ENCODE results near the gene ITPKB.

ITPKB gene

DNA sequence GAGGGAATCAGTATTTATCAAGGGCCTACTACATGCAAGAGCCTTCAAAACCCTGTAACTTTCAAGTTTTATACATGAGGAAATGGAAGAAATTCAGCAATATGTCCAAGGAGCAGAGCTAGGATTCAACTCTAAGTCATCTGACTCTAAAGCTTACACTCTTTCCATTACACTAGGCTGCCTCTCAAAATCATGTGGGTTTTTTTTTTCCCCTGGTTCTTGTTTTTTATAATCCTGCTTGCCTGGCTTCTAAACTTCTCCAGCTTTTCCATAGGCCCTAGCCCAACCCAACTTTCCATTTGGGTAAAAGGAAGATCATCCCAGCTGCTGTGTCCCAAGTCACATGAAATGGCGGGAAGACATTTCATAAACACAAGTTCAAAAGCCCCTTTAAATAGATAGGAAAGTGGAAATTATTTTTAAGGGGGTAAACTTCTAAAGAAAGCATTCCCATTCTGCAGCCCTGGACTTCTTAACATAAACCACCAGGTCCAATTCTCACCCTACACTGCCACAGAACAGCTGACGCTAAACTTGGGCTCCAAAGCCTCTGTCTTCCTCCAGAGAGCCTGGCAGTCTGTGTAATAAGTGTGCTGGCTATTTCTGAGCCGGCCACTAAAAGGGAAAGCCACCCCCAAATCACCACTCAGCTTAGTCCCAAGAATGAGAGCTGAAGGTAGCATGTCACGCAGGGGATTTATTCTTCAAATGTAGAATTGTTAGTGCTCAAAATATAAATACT lies 46.9 kb downstream of the ITPKB start:
- TF ChIP-seq GABPA (IDR thresholded peaks at IDR 0.05; ENCODE audit: low read depth) (no peak), SPI1 (IDR thresholded peaks at IDR 0.05; ENCODE audit: borderline replicate concordance, low read depth) (no peak), POLR2AphosphoS5 (IDR thresholded peaks at IDR 0.05; ENCODE audit: low read depth) (no peak)
- TF ChIP-seq, protein P1, sequence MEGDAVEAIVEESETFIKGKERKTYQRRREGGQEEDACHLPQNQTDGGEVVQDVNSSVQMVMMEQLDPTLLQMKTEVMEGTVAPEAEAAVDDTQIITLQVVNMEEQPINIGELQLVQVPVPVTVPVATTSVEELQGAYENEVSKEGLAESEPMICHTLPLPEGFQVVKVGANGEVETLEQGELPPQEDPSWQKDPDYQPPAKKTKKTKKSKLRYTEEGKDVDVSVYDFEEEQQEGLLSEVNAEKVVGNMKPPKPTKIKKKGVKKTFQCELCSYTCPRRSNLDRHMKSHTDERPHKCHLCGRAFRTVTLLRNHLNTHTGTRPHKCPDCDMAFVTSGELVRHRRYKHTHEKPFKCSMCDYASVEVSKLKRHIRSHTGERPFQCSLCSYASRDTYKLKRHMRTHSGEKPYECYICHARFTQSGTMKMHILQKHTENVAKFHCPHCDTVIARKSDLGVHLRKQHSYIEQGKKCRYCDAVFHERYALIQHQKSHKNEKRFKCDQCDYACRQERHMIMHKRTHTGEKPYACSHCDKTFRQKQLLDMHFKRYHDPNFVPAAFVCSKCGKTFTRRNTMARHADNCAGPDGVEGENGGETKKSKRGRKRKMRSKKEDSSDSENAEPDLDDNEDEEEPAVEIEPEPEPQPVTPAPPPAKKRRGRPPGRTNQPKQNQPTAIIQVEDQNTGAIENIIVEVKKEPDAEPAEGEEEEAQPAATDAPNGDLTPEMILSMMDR (IDR thresholded peaks at IDR 0.05; ENCODE audit: insufficient read depth, low read length) = no peak
- TF ChIP-seq, protein P2, sequence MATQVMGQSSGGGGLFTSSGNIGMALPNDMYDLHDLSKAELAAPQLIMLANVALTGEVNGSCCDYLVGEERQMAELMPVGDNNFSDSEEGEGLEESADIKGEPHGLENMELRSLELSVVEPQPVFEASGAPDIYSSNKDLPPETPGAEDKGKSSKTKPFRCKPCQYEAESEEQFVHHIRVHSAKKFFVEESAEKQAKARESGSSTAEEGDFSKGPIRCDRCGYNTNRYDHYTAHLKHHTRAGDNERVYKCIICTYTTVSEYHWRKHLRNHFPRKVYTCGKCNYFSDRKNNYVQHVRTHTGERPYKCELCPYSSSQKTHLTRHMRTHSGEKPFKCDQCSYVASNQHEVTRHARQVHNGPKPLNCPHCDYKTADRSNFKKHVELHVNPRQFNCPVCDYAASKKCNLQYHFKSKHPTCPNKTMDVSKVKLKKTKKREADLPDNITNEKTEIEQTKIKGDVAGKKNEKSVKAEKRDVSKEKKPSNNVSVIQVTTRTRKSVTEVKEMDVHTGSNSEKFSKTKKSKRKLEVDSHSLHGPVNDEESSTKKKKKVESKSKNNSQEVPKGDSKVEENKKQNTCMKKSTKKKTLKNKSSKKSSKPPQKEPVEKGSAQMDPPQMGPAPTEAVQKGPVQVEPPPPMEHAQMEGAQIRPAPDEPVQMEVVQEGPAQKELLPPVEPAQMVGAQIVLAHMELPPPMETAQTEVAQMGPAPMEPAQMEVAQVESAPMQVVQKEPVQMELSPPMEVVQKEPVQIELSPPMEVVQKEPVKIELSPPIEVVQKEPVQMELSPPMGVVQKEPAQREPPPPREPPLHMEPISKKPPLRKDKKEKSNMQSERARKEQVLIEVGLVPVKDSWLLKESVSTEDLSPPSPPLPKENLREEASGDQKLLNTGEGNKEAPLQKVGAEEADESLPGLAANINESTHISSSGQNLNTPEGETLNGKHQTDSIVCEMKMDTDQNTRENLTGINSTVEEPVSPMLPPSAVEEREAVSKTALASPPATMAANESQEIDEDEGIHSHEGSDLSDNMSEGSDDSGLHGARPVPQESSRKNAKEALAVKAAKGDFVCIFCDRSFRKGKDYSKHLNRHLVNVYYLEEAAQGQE (IDR thresholded peaks at IDR 0.05; ENCODE audit: insufficient replicate concordance, low read depth) = no peak
- H3K4me3 ChIP-seq (replicated peaks; ENCODE audit: insufficient read depth, low read length) = no peak overlapping the region
- H3K27me3 ChIP-seq (ENCODE audit: insufficient read depth, poor library complexity, severe bottlenecking) = no peaks in the 10 kb centered on the region
- no peak for DNase-seq (ENCODE audit: low read depth in 1 of 2, low spot score in 1 of 2)
- no peak overlapping the region for H3K27ac ChIP-seq (replicated peaks)

DNA sequence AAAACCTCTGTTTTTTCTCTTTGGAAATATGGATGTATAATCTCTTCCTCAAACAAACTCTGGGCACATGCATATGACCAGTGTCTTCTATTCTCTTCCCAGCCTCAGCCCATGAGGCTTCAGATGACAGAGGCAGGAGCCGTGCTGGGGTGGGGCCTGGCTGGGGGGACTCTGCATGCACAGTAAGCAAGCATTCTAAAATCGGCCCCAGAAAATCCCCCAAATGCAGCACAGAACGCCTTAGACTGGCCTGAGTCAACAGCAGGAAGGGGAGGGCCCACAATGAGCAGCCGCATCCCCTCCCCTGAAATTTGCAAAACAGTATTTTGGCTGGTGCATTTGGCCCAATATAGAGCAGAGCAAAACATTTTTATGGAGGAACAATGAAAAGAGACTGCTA lies 47.8 kb downstream of the ITPKB start:
- H3K4me3 ChIP-seq (replicated peaks; ENCODE audit: insufficient read depth, low read length) = no peak overlapping the region
- no peak for TF ChIP-seq GABPA (IDR thresholded peaks at IDR 0.05; ENCODE audit: low read depth)
- TF ChIP-seq POLR2AphosphoS5 (IDR thresholded peaks at IDR 0.05; ENCODE audit: low read depth) = no peak
- TF ChIP-seq, protein P1 (IDR thresholded peaks at IDR 0.05; ENCODE audit: insufficient read depth, low read length) = no peak
- TF ChIP-seq, protein P2 (IDR thresholded peaks at IDR 0.05; ENCODE audit: insufficient replicate concordance, low read depth) = no peak
- no peak for TF ChIP-seq SPI1 (IDR thresholded peaks at IDR 0.05; ENCODE audit: borderline replicate concordance, low read depth)
- H3K27ac ChIP-seq (replicated peaks) = no peak overlapping the region
- no peak for DNase-seq (ENCODE audit: low read depth in 1 of 2, low spot score in 1 of 2)
- H3K27me3 ChIP-seq (ENCODE audit: insufficient read depth, poor library complexity, severe bottlenecking) = no peaks in the 10 kb centered on the region

DNA sequence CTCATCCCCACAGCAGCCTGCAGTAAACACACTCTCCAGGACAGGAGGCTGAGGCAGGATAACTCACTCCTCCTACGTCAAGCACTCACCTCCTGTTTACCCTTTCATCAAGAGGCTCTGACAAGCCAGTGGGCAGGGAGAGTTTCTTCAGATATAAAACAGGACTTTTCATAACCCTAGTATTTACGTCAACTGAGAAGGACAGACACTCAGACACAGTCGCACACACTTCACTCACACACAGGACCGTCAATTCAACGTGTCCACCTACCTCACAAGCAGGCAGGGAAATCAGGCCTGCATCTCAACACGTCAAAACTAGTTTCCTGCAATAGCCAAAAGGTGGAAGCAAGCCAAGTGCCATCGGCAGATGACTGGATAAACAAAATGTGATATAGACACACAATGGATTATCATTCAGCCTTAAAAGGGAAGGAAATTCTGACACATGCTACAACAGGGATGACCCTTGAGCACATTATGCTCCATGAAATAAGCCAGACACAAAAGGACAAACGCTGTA lies 48.6 kb downstream of the ITPKB start:
- no peak for DNase-seq (ENCODE audit: low read depth in 1 of 2, low spot score in 1 of 2)
- Histone ChIP-seq H3K27me3 (ENCODE audit: insufficient read depth, poor library complexity, severe bottlenecking) (no peaks in the 10 kb centered on the region), H3K27ac (replicated peaks) (no peak overlapping the region), H3K4me3 (replicated peaks; ENCODE audit: insufficient read depth, low read length) (no peak overlapping the region)
- TF ChIP-seq, protein P2 (IDR thresholded peaks at IDR 0.05; ENCODE audit: insufficient replicate concordance, low read depth) = no peak
- TF ChIP-seq SPI1 (IDR thresholded peaks at IDR 0.05; ENCODE audit: borderline replicate concordance, low read depth) (no peak), POLR2AphosphoS5 (IDR thresholded peaks at IDR 0.05; ENCODE audit: low read depth) (no peak), GABPA (IDR thresholded peaks at IDR 0.05; ENCODE audit: low read depth) (no peak)
- TF ChIP-seq, protein P1 (IDR thresholded peaks at IDR 0.05; ENCODE audit: insufficient read depth, low read length) = no peak
